ENCODE results near the gene FECH. TPM values are rescaled to one million over a fixed set of nuclear protein-coding genes. Genes with fewer than 3 reads are reported as not detected.

FECH gene
- polyA plus RNA-seq, 3 donors, result 9.7 to 23.3 (median 9.9) TPM

DNA sequence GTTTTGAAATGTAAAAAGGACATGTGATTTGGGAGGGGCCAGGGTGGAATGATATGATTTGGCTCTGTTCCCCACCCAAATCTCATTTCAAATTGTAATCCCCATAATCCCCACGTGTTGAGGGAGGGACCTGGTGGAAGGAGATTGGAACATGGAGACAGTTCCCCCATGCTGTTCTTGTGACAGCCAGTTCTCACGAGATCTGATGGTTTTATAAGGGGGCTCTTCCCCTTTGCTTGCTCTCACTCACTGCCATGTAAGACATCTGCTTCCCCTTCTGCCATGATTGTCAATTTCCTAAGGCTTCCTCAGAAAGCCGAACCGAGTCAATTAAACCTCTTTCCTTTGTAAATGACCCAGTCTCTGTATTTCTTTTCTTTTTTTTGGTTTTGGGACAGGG is 39.2 kb downstream of the FECH start:
- TF ChIP-seq, protein P1, sequence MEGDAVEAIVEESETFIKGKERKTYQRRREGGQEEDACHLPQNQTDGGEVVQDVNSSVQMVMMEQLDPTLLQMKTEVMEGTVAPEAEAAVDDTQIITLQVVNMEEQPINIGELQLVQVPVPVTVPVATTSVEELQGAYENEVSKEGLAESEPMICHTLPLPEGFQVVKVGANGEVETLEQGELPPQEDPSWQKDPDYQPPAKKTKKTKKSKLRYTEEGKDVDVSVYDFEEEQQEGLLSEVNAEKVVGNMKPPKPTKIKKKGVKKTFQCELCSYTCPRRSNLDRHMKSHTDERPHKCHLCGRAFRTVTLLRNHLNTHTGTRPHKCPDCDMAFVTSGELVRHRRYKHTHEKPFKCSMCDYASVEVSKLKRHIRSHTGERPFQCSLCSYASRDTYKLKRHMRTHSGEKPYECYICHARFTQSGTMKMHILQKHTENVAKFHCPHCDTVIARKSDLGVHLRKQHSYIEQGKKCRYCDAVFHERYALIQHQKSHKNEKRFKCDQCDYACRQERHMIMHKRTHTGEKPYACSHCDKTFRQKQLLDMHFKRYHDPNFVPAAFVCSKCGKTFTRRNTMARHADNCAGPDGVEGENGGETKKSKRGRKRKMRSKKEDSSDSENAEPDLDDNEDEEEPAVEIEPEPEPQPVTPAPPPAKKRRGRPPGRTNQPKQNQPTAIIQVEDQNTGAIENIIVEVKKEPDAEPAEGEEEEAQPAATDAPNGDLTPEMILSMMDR (IDR thresholded peaks at IDR 0.05), result no peak
- peak overlapping the region in 4 of 7 donors; percentile 3 to 83 (median 48) for H3K27ac Mint-ChIP-seq
- Histone ChIP-seq H4K20me1 (ENCODE audit: insufficient read depth, low read length) (no peaks in the 10 kb centered on the region), H3K4me1 (ENCODE audit: control insufficient read depth in 1 of 2, insufficient read depth in 2 of 2, low read length in 2 of 2) (peaks cover 20 to 21% of the 10 kb centered on the region in 2 donors), H3K27me3 (ENCODE audit: control insufficient read depth in 2 of 2, insufficient read depth in 2 of 2, low read length in 2 of 2) (no peaks in the 10 kb centered on the region), H3K79me2 (ENCODE audit: insufficient read depth, low read length) (no peaks in the 10 kb centered on the region), H3K36me3 (replicated peaks in 1 of 2; ENCODE audit: control insufficient read depth in 1 of 2, insufficient read depth in 2 of 2, low read length in 2 of 2) (peaks cover 0 to 11% of the 10 kb centered on the region in 2 donors), H3K9ac (ENCODE audit: insufficient read depth, low read length, poor library complexity, severe bottlenecking) (no peak overlapping the region), H3K9me3 (replicated peaks in 1 of 2; ENCODE audit: control insufficient read depth in 1 of 2, insufficient read depth in 1 of 2, low read length in 2 of 2) (no peaks in the 10 kb centered on the region), H3K27ac (ENCODE audit: low read depth in 1 of 2, low read length in 2 of 2) (no peak overlapping the region), H3K4me2 (replicated peaks; ENCODE audit: extremely low read depth, low read length, poor library complexity, severe bottlenecking) (no peak overlapping the region), H2AFZ (ENCODE audit: insufficient read depth, low read depth, low read length, poor library complexity, severe bottlenecking) (no peak overlapping the region), H3K4me3 (replicated peaks in 1 of 3; ENCODE audit: low read depth in 2 of 3, low read length in 3 of 3) (no peak overlapping the region)
- peak in 2 of 3 donors; percentile 25 for DNase-seq
- WGBS (ENCODE audit: insufficient coverage), result no CpG with 5 or more reads among the region's 4 CpGs
- intact Hi-C loops (cut with micrococcal nuclease), result no loop called here
- peaks cover 12 to 17% of the 10 kb centered on the region in 2 donors for H3K36me3 Mint-ChIP-seq
- peaks cover 19% of the 10 kb centered on the region for H3K4me1 Mint-ChIP-seq
- peaks cover 0 to 2% (median 0%) of the 10 kb centered on the region in 3 donors for H3K27me3 Mint-ChIP-seq (ENCODE audit: low read depth in 3 of 3)
- H3K9me3 Mint-ChIP-seq, result peaks cover 0 to 7% (median 5%) of the 10 kb centered on the region in 7 donors
- no peak overlapping the region for H3K4me3 Mint-ChIP-seq

- peaks cover under 1 to 8% of the 10 kb centered on the region in 2 donors for H3K36me3 Mint-ChIP-seq
- H3K9me3 Mint-ChIP-seq, result peaks cover 0 to 11% (median 6%) of the 10 kb centered on the region in 7 donors
These were observed 41.4 kb downstream of the FECH start for GRCh38 chr18:57544936-57545660.

More at GRCh38 chr18:57544936-57545660, 41.4 kb downstream of the FECH start:
- Histone ChIP-seq H3K36me3 (replicated peaks in 1 of 2; ENCODE audit: control insufficient read depth in 1 of 2, insufficient read depth in 2 of 2, low read length in 2 of 2) (peaks cover 0 to 4% of the 10 kb centered on the region in 2 donors), H3K4me1 (ENCODE audit: control insufficient read depth in 1 of 2, insufficient read depth in 2 of 2, low read length in 2 of 2) (peaks cover 20 to 21% of the 10 kb centered on the region in 2 donors), H2AFZ (ENCODE audit: insufficient read depth, low read depth, low read length, poor library complexity, severe bottlenecking) (peak overlapping the region; percentile 42), H3K9me3 (replicated peaks in 1 of 2; ENCODE audit: control insufficient read depth in 1 of 2, insufficient read depth in 1 of 2, low read length in 2 of 2) (no peaks in the 10 kb centered on the region), H4K20me1 (ENCODE audit: insufficient read depth, low read length) (no peaks in the 10 kb centered on the region), H3K9ac (ENCODE audit: insufficient read depth, low read length, poor library complexity, severe bottlenecking) (no peak overlapping the region), H3K27ac (ENCODE audit: low read depth in 1 of 2, low read length in 2 of 2) (peak overlapping the region; percentile 39 to 77), H3K79me2 (ENCODE audit: insufficient read depth, low read length) (no peaks in the 10 kb centered on the region), H3K4me3 (replicated peaks in 1 of 3; ENCODE audit: low read depth in 2 of 3, low read length in 3 of 3) (peak overlapping the region in 2 of 3 experiments; percentile 8 to 64), H3K4me2 (replicated peaks; ENCODE audit: extremely low read depth, low read length, poor library complexity, severe bottlenecking) (peak overlapping the region; percentile 69), H3K27me3 (ENCODE audit: control insufficient read depth in 2 of 2, insufficient read depth in 2 of 2, low read length in 2 of 2) (no peaks in the 10 kb centered on the region)
- Mint-ChIP-seq H3K27ac (peak overlapping the region; percentile 65 to 86 (median 82)), H3K27me3 (ENCODE audit: low read depth in 3 of 3) (peaks cover 0 to 2% (median 0%) of the 10 kb centered on the region in 3 donors), H3K4me3 (peak overlapping the region; percentile 53 to 79), H3K4me1 (peaks cover 19% of the 10 kb centered on the region)
- 17% methylated on average over 3 of the region's 8 CpGs for whole genome bisulfite sequencing (ENCODE audit: insufficient coverage)
- intact Hi-C loops (cut with micrococcal nuclease), result loop anchor here in 1 of 2 donors (2.0 kb wide), 1 partner anchor 36 kb away; no protein-coding TSS in a partner anchor
- TF ChIP-seq, protein P1 (IDR thresholded peaks at IDR 0.05), result no peak
- DNase-seq, result peak; percentile 57 to 71 (median 62)
